ENCODE data around the gene RNF26.

Gene RNF26

GRCh38 chr11:119338965-119339588 is 4.8 kb downstream of the RNF26 start:
- peak overlapping the region; percentile 9; the same call in 1 of the 2 replicates for H3K4me3 ChIP-seq (ENCODE audit: control insufficient read depth, low read depth, low read length)
- TF ChIP-seq, protein P1, sequence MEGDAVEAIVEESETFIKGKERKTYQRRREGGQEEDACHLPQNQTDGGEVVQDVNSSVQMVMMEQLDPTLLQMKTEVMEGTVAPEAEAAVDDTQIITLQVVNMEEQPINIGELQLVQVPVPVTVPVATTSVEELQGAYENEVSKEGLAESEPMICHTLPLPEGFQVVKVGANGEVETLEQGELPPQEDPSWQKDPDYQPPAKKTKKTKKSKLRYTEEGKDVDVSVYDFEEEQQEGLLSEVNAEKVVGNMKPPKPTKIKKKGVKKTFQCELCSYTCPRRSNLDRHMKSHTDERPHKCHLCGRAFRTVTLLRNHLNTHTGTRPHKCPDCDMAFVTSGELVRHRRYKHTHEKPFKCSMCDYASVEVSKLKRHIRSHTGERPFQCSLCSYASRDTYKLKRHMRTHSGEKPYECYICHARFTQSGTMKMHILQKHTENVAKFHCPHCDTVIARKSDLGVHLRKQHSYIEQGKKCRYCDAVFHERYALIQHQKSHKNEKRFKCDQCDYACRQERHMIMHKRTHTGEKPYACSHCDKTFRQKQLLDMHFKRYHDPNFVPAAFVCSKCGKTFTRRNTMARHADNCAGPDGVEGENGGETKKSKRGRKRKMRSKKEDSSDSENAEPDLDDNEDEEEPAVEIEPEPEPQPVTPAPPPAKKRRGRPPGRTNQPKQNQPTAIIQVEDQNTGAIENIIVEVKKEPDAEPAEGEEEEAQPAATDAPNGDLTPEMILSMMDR (IDR thresholded peaks at IDR 0.05; ENCODE audit: control insufficient read depth, insufficient read depth, low read depth, low read length, missing control alignments): no peak

GRCh38 chr11:119339589-119340334 is 5.4 kb downstream of the RNF26 start:
- peak overlapping the region; percentile 53 for H3K4me3 ChIP-seq (ENCODE audit: control insufficient read depth, low read depth, low read length)
- no peak for DNase-seq (ENCODE audit: low read depth)

More at GRCh38 chr11:119338965-119339588, 4.8 kb downstream of the RNF26 start:
- no peak for DNase-seq (ENCODE audit: low read depth)

GRCh38 chr11:119340335-119341221 is 6.3 kb downstream of the RNF26 start, which contains the start of gene C1QTNF5:
Gene C1QTNF5 (minus strand): TSS chr11:119340883. CDS start chr11:119340397, 486 bp downstream.
- TF ChIP-seq, protein P1 (IDR thresholded peaks at IDR 0.05; ENCODE audit: control insufficient read depth, insufficient read depth, low read depth, low read length, missing control alignments): no peak
- peak within 1 kb of the TSS; percentile 53 for H3K4me3 ChIP-seq (ENCODE audit: control insufficient read depth, low read depth, low read length)
- no peak for DNase-seq (ENCODE audit: low read depth)

More at GRCh38 chr11:119339589-119340334, 5.4 kb downstream of the RNF26 start:
- TF ChIP-seq, protein P1 (IDR thresholded peaks at IDR 0.05; ENCODE audit: control insufficient read depth, insufficient read depth, low read depth, low read length, missing control alignments): peak; percentile 71

DNA sequence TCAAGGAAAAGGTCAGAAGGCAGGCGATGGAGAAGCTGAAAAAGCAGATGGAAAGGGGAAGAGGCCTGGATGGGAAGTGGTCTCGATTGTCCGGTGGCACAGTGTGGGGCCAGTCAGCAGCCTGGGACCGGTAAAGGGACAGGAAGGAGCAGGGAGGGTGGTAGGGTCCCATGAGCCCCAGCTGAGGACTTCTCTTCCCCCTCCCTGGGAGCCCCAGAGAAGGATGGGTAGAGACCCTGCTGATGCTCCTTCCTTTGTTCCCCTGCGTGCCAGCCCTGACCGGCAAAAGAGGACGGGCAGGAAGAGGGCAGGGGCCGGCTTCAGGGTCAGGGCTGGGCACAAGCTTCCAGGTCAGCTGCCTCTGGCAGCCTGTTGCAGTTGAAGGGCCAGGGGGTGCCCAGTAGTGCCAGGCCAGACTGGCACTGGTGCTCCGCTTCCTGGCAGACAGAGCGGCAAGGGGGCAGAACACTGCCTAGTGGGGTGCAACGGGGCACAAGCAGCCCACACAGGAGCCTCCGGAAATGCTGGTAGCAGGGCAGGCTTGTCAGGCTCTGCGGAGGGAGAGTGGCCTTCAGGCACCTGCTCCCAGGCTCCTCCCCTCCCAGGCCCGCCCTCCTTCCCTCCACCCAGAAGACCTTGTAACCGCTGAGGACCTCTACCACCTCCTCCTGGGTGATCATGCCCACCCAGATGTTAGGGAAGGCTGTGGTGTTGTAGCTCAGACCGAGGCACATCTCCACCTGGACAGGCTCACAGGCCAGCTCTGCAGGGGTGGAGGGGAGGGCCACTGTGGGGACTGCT is 7.1 kb downstream of the RNF26 start:
- no peak for DNase-seq (ENCODE audit: low read depth)
- TF ChIP-seq, protein P1 (IDR thresholded peaks at IDR 0.05; ENCODE audit: control insufficient read depth, insufficient read depth, low read depth, low read length, missing control alignments): no peak
- no peak overlapping the region for H3K4me3 ChIP-seq (ENCODE audit: control insufficient read depth, low read depth, low read length)

GRCh38 chr11:119342023-119342300 is 7.6 kb downstream of the RNF26 start:
- DNase-seq (ENCODE audit: low read depth): no peak
- TF ChIP-seq, protein P1 (IDR thresholded peaks at IDR 0.05; ENCODE audit: control insufficient read depth, insufficient read depth, low read depth, low read length, missing control alignments): no peak
- no peak overlapping the region for H3K4me3 ChIP-seq (ENCODE audit: control insufficient read depth, low read depth, low read length)

Measured in AG09309 (cell line).